Measurements from ENCODE around the gene KRT6C.

DNA sequence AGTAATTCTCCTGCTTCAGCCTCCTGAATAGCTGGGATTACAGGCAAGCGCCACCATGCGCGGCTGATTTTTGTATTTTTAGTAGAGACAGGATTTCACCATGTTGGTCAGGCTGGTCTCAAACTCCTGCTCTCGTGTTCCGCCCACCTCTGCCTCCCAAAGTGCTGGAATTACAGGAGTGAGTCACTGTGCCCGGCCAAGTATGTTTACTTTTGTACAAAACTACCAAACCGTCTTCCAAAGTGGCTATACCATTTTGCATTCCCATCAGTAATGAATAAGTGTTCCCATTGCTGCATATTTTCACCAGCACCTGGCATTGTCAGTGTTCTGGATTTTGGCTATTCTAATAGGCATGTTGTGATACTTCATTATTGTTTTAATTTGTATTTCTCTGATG lies 27.9 kb upstream of the KRT6C start:
- no peak for TF ChIP-seq TAF1 (IDR thresholded peaks at IDR 0.05; ENCODE audit: low read depth)
- TF ChIP-seq EP300 (IDR thresholded peaks at IDR 0.05; ENCODE audit: borderline replicate concordance) = no peak
